GM21619 (cell line): Measurements from ENCODE around the gene CENPP.

Source experiments
- ATAC-seq: cut with Tn5 transposase; IDR thresholded peaks from one replicate; pipeline ENCODE4 v1.9.1; 2021; ENCODE audit not compliant: unreplicated experiment

CENPP gene

GRCh38 chr9:92474587-92474986 lies 148.8 kb downstream of the CENPP start:
- no peak for ATAC-seq

DNA sequence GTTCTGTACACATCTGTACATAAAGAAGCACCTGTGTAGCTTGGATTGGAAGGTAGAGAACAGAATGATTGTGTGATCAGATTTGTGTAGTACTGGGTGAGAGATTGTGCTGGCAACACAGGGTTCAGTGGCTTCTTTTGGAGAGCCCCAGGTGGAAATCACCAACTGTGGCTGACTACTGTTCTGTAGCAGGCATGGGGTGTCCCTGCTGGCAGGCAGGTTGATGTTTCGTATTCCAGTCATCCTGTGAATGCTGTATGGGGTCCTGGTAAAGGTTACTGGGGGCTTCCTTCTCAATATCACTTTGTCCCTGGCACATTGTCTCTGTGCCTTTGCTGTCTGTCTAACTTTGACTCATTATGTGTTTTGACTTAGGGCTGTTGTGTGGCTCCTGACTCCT lies 151.2 kb downstream of the CENPP start:
- no peak for ATAC-seq

- ATAC-seq, result no peak
Observed at GRCh38 chr9:92478783-92479182, 153.0 kb downstream of the CENPP start.

DNA sequence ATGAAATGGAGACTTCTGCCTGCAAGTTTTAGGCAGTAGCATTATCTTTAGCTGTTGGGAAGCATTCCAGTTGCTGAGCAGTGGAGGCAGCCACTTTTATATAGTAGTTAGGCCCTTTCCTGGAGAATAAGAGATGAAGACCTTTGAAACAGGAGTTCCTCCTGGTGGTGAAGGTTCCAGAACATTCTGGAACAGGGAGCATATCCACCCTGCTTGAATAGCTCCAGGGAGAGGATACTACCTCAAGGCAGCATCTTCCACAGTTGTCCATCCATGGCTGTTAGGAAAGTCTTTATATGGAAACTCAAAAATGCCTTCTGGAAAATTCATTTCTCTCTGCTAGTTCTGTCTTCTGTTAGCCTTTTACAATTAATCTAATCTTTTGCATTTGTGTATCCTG lies 153.6 kb downstream of the CENPP start:
- no peak for ATAC-seq

- no peak for ATAC-seq
Observed at GRCh38 chr9:92480291-92480771, 154.6 kb downstream of the CENPP start.

- no peak for ATAC-seq
Observed at GRCh38 chr9:92480986-92481633, 155.4 kb downstream of the CENPP start.

GRCh38 chr9:92482329-92482728 lies 156.6 kb downstream of the CENPP start, which contains the start of gene ASPN:
Gene ASPN, minus strand, starts transcription at chr9:92482506.
- no peak for ATAC-seq

- ATAC-seq, result no peak
Observed at GRCh38 chr9:92482805-92483204, 157.1 kb downstream of the CENPP start.

- no peak for ATAC-seq
Observed at GRCh38 chr9:92483627-92484545, 158.1 kb downstream of the CENPP start.

DNA sequence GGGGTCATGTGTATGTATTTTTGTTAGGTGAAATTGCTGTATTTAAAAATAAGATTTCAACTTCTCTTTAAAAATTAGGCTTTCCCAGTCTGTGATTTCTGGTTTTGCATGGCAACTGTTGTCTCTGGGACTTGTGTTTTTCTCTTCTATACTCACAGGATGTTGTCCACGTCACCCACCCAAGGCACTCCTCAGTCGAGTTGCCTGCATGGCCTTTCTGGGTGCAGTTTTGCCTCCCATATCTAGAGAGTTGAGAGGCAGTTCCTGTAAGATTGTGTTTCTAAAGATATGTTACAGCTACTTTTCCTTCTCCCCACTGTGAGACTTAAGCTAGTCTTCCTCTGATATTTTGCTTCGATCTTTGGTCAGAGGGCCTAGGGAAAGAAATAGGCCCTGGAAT lies 158.8 kb downstream of the CENPP start:
- ATAC-seq, result no peak

DNA sequence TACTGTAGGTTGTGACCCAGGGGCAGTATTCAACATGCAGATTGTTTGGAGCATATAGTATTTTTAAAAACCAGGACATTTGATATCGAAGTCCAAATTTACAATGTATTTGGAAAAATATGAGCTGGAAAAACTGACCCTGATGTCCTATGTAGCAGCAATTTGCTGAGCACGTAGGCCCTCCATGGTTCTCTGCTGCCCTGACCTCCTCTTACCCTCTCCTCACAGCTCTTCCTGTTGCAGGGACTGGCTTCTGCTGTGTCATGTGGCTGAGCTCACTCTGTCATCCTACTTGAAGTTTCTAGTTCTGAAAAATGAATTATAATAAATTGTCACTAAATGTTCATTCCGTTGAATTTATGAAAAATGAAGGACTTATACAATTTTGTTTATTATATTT lies 160.6 kb downstream of the CENPP start:
- ATAC-seq, result no peak

GRCh38 chr9:92488681-92489550 lies 163.2 kb downstream of the CENPP start:
- ATAC-seq, result no peak

DNA sequence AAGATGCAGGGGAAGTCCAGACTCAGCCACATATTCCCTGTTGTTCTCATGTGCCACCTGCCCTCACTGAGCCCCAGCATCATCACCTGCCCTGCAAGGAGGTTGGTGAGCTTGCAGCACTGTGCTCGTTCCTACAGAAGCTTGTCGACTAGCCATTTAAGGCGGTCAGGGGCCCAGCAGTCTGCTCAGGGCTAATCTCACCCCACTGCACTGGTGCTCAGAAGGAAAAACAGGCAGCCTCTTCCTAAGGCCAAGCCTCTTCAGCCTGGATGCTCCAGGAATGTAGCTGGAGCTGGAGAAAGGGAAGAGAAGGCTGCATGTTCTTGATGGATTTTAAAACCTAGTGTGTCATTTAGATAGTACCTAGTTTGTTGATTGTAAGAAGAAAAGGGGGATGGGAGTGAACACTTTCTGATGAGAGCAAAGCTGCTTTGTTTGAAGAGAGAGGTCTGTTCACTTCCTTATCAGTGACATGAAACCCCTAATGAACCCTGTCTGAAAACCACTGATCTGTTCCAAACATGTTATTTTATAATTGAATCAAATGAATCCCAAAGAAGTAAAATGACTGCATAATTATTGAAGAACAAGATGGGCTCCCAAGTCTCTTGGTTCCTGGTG lies 167.1 kb downstream of the CENPP start:
- ATAC-seq, result no peak

GRCh38 chr9:92493749-92494387 lies 168.1 kb downstream of the CENPP start:
- ATAC-seq, result no peak

- ATAC-seq, result no peak
Observed at GRCh38 chr9:92494856-92495255, 169.1 kb downstream of the CENPP start.

- no peak for ATAC-seq
Observed at GRCh38 chr9:92496396-92497176, 170.8 kb downstream of the CENPP start.

DNA sequence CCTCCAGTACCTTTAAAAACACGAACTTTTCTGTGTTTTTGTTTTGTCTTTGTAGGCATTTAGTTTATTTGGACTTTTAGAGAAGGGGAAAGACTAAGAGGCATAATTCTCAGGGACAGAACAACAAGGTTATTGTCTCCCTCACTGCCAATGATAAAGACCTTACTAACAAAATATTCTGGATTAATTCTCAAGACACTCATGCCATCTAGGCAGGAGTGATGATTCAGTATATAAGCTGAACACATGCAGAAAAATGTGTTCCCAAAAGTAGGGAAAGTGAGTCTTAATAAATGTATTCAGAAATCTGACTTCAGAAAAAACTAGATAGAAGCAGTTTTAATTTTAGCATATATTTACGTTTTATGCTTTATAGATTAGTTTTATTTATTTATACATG lies 173.9 kb downstream of the CENPP start:
- no peak for ATAC-seq

GRCh38 chr9:92500725-92501124 lies 175.0 kb downstream of the CENPP start:
- no peak for ATAC-seq

- no peak for ATAC-seq
Observed at GRCh38 chr9:92501671-92502393, 176.1 kb downstream of the CENPP start.
